ENCODE results near the gene PDHA2.
"Not testable (repeated sequence)": the region's sequence is repeated elsewhere in the genome, so short reads cannot be mapped to it uniquely, and the experiment has no call there.

PDHA2 gene

DNA sequence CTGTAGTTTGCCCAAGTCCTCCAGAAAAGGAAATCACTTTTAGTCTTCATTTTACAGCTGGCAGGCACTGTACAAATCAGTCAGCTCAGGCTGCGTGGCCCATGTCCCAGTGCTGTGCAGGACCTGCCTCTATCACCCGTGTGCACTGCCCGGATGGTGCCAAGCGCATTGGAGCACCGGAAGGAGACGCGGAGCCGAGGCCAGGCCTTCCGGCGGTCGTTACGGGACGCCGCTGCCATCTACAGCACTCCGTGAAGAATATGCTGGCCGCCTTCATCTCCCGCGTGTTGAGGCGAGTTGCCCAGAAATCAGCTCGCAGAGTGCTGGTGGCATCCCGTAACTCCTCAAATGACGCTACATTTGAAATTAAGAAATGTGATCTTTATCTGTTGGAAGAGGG lies at the start of gene PDHA2:
Gene PDHA2 (plus strand): TSS at position 203 of the 400 bp plus-strand sequence. CDS start 58 bp downstream, at position 261.
- DNase-seq: no peak

DNA sequence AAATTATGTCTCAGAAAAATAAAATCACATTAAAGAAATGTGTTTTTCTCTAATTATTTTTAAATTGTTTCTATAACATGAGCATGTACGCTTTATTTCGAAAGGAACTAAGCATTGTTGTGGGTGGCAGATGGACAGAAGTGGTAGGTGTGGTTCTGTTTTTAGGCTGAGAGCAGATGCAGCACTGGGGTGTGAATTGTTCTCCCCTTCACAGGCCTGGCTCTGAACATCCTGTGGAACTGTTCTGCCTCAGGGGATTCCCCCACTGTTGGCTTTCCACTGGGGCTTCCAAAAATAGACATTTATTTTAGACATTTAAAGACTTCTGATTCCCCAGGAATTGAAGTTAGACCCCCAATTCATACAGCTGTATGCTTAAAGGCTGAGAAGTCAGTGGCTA lies 41.9 kb upstream of the PDHA2 start:
- DNase-seq: no peak

DNA sequence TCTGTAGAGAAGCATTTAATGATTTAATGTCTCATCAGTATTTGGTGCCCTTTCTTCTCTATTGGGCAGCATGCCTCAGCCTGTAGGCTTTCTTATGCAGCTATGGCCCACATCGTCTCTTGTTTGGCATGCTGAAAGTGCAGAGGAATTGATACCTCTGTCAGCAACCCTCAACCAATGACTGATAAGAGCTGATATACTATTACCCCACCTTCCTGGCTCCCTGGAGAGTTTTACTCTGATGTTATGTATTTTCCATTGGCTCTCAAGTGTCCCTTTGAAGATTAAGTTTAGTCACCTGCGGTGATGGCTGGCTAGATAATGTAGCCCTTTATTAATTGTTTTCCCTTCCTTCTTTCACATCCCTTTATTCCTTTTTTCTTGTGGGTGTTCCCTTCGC lies 41.2 kb upstream of the PDHA2 start:
- no peak for DNase-seq

DNA sequence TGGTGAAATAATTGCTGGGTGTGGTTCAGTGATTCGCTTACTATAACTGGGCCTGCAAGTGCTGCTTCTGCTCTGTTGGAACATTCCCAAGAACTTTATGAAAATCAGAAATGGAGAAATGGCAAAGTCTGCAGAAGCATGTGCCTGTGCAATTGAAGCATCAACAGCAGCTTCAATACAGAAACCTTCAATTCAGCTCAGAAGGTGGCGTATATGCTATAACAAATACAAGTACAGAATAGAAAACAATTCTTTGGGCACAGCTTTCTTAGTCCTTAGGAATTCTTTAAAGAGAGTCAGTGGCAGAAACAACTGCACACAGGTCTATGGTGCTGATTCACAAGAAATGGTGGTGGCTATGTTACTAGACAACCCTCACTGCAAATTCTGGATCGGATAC lies 18.0 kb upstream of the PDHA2 start:
- DNase-seq: no peak

DNA sequence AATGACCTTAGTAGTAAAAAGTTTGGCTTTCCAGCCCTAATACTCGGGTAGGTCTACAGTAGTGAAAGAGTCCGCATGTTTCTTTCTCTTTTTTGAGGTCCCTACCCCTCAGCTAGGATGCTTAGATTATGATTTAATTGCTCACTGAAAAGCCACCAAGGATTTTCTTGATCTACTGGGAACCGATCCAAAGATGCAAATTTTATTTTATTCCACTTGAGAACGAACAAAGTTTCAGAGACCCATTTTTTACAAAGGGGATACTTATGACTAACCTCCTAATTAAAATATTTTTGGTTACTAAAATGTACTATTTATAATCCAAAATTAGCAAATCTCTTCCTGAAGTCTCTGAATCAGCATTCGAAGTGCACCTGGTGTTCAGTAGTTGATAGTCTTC lies 14.3 kb upstream of the PDHA2 start:
- DNase-seq: no peak

DNA sequence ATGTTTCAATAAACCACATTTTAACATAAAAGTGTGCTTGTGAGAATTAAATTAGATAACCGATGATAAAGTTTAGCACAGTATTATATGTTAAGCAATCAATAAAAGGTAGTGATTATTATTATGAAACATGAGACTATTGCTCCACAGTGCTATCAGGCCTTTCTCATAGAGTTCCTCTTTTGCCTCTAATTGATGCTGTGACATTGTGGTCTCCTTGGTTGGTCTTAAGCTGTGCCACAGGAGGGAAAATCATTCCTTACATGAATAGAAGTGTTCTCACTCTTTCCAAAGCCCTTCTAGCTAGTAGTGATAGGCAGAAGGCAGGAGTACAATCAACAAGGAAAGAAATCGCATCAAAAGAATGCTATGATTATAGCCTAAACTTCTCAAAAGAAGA lies 9.2 kb upstream of the PDHA2 start:
- DNase-seq: no peak

DNA sequence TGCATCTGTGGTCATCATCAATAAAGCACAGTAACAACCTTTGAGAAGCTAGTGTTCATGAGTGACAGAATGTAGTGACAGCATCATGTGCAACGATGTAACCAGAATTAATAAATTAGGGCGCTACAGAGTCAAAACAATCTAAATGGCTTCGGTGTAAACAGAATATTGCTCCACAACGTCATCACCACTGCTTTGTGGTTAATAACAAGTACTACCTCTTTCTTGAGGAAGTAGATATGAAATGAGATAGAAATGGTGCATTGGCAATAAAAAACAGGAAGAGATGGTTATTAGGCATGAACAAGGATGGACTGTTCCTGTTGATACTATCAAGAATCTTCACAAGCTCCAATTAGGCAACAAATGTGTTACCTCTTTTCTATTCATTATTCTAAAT lies 8.7 kb upstream of the PDHA2 start:
- DNase-seq: no peak

DNA sequence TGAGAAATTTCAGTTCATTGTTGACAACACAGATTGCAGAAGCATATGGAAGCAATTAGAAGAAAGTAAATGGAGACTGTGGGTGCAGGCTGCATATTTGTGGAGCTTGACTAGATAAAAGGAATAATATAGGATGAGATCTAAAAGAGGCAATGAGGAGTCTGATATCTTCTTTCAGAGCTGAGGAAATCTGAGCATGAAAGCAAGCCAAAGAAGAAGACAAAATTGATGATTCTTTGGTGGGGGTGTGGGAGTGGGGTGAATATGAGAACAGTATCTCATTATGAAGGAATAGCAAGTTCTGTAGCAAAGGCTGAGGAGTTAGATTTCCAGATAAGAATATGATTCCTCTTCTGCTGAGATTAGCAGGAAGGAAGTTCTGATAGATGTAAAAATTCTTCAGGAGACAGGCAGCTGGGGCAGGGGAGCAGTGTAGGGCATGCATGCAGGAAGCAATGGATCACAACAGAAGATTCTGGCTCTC lies 6.1 kb upstream of the PDHA2 start:
- no peak for DNase-seq

DNA sequence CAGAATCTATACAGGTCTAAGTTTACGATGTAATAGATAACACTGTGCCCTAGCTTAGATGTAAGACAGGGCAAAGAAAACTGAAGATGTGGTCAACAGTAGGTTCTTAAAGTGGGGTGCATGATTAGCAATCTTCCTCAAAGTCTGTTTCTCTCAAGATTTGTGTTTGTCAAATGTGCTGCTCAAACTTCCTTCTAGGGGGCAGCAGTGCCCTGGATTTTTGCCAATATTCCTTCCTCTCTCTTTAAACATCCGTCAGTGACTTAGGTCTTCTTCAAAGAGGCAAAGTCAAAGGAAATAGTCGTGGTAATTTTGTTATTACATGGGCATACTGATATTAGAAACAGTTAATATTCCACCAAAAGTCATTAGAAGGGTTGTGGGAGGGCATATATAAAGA lies 4.2 kb upstream of the PDHA2 start:
- DNase-seq: no peak

DNA sequence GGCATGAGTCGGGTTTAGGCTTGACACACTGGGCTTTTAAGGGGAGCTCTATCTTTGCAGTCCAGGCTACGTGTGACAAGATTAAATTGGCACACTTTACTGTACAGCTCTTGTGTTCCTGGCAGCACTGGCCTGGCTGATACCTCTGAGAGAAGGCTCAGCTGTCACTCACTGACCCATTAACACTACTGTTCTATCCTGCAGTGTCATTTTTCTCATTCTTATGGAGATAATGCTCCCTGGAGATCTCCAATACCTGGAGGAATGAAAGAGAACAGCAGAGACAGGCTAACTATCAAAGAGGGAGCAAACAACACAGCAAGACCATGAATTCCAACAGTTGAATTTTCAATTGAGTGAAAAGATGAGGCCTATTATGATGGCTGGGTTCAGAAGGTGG lies 1.7 kb upstream of the PDHA2 start:
- DNase-seq: no peak

DNA sequence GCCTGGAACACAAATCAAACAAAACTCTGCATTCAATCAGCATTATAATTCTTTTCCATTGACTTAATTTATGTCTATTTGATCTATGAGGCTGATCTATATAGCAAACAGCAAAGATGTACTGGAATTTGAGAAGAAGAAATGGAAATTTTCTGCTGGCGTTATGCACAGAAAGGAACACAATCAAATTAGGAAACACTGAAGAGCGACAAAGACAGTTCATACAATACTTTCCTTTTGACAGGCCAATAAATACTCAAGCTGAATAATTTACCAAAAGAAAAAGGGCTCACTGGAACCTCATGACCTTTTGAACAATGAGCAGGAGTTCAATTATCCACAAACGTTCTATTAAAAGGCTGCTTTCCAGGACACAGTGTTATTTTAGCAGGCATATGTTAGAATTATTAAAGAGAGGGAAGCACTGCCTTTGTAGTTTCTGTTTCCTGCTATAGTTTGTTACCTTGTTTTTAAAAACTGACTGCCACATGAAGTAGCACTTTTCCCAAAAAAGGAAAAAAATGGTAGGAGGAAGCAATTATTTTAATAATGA lies 8.1 kb downstream of the PDHA2 start:
- DNase-seq: no peak

DNA sequence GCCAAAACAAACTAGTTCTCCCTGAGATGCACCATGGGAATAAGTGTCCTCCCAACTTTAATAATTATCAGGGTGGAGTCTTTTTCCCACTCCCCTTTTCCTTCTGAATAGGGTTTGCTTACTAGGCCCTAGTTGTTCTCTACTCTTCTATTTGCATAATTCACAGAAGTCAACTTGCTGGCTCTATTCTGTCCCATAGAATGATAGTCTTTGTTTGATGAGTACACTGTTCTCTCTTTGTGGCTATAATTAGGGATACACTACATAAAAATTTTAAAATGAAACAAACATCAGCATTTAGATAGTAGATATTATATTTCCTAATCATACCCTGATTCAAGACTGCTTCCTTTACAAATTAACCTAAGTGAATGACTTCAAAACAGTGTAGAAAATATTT lies 10.3 kb downstream of the PDHA2 start:
- DNase-seq: no peak

DNA sequence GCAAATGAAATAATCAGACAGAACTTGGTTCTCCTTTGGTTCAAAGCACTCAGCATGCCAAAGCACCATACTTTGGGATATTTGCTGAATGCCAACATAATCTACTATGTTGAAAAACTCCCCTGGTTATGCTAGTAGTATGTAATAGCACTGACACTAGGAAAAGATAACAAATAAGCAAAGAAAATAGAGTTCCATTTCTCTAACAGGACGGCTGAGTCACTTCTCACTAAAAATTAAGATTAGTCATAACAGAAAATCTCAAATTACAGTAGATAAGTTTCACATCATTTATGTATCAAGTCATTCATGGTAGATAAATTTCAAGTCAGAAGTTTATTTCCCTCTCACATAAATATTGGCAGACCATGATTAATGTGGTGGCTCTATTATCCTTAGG lies 17.9 kb downstream of the PDHA2 start:
- DNase-seq: no peak

DNA sequence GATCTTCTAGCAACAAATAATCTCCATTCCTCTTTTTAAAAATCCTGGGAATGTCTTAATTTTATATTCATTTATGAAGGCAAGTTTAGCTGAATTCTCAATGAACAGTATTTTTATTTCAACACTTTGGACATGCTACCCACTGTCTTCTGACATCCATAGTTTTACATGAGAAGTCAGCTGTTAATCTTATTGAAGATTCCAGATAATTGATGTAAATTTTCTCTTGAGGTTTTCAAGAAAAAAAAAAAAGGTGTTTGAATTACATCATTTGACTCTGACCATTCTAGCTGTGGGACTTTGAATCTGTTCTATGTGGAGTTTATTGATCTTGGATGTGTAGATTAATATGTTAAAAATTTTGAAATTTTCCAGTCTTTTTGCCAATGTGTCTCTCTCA lies 28.0 kb downstream of the PDHA2 start:
- DNase-seq: no peak

DNA sequence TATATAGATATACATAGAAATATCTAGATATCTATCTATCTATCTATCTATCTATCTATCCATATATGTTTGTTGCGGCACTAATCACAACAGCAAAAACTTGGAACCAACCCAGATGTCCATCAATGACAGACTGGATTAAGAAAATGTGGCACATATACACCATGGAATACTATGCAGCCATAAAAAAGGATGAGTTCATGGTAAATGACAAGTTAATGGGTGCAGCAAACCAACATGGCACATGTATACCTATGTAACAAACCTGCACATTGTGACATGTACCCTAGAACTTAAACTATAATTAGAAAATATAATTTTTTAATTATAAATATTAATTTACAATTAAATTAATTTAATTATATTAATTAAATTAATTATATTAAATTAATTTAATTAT lies 29.5 kb downstream of the PDHA2 start:
- DNase-seq: not testable (repeated sequence)

DNA sequence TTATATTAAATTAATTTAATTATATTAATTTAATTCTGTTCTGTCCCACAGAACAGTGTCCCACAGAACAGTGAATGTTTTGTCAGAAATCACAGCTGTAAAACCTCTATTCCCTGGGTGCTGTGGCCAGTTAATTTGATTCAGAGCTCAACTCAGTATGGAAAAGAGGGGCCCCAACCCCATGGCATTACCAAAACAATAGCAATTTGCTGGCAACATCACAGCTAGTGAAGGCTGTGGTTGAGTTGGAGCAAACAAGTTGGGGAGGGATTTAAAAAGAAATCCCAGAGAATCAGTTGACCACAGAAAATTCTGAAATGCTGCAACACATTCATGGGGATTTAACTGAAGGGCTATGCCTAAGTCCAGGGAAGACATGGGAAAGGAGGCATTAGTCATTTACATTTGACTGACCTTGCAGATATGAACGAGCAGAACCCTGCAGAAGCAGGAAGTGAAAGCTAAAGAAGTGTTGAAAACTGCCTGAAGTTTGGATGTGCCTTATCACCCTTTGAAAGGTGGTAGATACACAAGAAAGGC lies 30.1 kb downstream of the PDHA2 start:
- DNase-seq: no peak

DNA sequence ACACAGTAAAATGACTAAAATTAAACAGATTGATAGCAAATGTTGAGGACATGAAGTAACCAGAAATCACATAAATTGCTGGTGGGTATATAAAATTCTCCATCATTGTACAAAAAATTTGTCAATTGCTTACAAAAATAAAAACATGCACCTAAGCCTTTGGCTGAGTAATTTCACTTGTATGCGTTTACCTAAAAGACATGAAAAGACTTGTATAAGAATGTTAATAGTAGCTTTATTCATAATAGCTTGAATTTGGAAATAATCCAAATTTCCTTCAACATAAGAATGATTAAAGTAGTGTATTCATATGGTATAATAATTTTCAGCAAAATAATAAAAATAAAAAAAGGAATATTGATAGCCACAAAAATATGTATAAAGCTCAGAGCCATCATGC lies 37.7 kb downstream of the PDHA2 start:
- DNase-seq: no peak

DNA sequence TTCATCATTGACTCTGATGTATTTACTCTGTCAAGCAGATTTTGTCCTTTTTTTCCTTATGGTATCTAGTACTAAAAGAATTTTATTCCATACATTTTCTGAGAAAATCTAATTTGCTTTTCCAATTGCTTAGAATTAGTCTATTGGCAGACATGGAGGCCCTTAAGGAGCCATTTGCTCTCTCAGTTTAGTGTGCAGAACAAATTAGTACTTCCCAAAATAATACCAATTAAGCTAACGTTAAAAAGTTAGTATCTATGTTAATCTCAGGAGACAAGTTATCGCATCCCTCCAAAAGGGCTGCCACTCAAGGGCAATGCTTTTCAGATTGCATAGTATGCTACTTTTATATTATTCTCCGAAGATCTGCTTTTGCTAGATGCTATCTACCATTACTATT lies 47.7 kb downstream of the PDHA2 start:
- no peak for DNase-seq

DNA sequence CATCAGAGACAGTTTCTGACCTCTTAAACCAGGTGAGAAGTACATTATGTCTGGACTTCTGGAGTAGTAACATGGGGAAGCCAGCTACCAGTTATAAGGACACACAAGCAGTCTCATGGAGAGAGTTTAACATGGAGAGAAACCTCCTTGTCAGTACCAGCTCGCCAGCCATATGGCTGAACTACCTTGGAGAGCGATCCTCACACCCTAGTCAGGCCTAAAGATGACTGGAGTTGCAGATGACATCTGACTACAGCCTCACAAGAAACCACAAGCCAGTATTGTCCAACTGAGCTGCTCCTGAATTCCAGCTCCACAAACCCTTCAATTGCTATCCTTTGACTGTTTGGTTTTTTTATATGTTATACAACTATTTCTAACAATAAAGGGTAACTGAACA lies 49.8 kb downstream of the PDHA2 start:
- DNase-seq: no peak
